GM23248 (cell line): ENCODE measurements around the gene SELENOF.

Experiments used
- EZH2 ChIP-seq: fragments of 200-600 bp; sonication (generic); IDR thresholded peaks from 2 replicates; pipeline ENCODE4 v1.6.1; 2018; ENCODE audit warnings: antibody characterized with exemption, mild to moderate bottlenecking; ENCODE audit not compliant: insufficient read depth, poor library complexity, severe bottlenecking
- EZH2phosphoT487 ChIP-seq: fragments of 200-600 bp; sonication (generic); IDR thresholded peaks from 2 replicates; pipeline ENCODE4 v1.6.1; 2018; ENCODE audit warnings: antibody characterized with exemption, moderate library complexity, mild to moderate bottlenecking, low read depth; ENCODE audit not compliant: insufficient read depth

- TF ChIP-seq EZH2 (no peak), EZH2phosphoT487 (no peak)
Observed at GRCh38 chr1:86822459-86822858, 91.5 kb downstream of the SELENOF start.
